NCI-H187 treated with DMSO at 0.1 percent for 48 hours (cell line): Measurements from ENCODE around the gene ATXN7L3.

ENCODE experiments used
- DNase-seq: peaks from one replicate; lab custom pipeline; 2025; lab: John Stamatoyannopoulos, UW

The ATXN7L3 gene

DNA sequence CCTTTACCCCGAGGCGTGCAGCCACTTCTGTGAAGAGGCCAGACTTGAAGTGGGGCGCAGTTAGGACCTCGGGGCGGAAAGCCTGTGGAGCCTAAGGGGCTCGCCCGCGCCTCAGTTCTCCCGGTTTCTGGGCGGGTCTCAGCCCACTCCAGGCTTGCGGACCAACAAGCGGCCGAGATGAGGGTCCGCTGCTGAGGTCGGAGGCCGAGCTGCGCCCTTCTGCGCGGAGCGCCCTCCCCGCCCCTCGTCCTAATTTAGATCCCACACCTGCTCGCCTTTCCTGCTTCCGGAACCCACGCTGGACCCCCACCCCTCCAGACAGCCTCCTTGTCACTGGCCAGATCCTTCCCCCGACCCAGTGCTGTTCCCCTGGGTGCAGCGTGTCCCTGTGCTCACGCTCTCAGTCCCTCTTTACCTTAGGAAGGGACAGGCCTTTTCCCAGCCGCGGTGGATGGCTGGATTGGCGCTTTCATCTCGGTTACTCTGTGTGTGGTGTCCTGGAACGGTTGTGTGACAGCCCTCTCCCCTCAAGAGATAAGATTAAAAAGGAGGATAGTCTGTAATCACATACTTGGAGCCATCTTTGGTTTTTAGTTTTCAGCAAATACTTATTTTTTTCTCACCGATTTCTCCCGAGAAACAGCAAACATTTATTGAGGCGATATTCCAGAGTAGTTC is 933 bp upstream of the ATXN7L3 start:
- no peak for DNase-seq

DNA sequence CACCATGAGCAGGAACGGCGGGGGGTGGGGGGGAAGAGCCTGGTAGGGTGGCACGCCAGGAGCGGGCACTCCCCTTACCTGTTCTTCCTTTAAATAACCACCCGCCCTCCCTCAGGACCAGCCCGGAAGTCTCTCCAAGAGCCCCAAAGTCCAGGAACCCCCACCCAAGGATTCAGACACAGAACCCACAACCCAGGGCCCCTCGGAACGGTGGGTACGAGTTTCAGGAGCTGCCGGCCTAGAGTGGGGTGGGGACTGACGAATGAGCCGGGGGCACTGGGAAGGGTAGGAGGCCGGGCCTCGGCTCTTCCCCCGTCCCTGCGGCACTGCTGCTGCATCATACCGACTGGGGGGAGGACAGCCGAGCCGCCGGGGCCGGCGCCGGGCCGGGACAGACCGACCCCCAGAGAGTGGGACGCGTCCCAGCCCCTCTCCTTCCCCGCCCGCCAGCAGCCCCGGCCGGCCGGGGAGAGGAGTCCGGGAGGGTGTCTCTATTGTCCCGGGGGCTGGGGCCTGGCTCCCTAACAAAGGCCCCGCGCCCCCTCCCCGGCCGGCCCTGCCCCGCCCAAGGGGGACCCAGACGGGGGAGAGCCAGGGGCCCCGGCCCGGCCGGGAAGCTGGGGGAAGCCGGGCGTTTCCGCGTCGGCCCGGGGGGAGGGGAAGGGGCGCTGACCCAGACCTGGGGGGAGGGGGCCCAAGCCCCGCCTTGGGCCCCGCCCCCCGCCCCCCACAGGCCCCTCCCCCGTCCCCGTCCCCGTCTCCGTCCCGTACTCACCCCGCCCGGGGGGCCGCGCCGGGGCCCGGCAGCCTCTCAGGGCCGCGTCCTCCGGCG is 747 bp downstream of the ATXN7L3 start:
- no peak for DNase-seq

- no peak for DNase-seq
These were observed 1.5 kb downstream of the ATXN7L3 start for GRCh38 chr17:44197980-44198720.

DNA sequence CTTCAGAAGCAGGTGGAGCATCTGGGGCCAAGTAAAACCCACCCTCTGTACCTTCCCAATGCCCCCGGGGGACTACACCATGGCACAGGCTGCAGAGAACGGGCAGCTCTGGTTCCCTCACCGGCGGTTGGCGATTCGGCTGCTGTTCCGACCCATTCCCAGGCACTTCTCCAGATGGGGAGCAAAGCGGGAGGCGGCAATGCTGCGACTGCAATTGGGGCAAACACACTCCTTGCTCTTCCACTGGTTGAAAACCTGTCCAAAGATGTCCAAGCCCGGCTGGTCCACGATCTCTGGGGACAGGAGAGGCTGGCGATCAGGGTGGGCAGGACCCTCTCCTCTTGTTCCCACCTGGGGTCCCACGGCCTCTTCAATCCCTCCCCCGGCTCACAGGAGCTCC is 2.6 kb downstream of the ATXN7L3 start:
- no peak for DNase-seq

GRCh38 chr17:44193326-44194084 is 6.2 kb downstream of the ATXN7L3 start:
- no peak for DNase-seq

GRCh38 chr17:44192750-44193149 is 6.9 kb downstream of the ATXN7L3 start:
- no peak for DNase-seq

DNA sequence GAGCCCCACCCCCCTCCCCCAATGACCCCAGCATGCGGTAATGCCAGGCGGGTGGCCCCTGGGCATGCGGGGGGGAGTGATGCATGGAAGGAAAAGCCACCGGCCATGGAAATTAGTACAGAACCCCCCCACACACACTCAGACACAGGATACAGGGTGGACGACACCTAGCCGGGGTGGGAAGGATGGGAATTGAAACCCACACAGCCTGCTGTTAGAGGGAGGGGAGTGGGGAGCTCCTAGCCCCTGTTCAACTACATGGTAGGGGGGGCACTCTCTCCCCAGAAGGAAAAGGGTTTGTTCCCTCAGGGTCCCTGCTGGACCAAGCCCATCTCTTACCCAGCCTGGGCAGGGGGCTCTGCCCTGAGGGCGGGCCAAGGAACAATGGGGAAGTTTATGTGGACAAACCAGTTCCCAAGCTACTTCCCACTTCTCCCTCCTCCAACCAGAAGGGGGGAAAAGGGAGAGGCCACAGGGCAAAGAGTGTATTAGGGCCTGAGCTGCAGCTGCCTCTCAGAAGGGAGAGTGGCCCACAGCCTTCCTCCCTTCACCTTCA is 7.7 kb downstream of the ATXN7L3 start:
- no peak for DNase-seq

- no peak for DNase-seq
These were observed 8.3 kb downstream of the ATXN7L3 start for GRCh38 chr17:44191369-44191768.

GRCh38 chr17:44190481-44190880 is 9.2 kb downstream of the ATXN7L3 start:
- no peak for DNase-seq

- DNase-seq, result no peak
These were observed 10.9 kb downstream of the ATXN7L3 start for GRCh38 chr17:44188576-44189403.

DNA sequence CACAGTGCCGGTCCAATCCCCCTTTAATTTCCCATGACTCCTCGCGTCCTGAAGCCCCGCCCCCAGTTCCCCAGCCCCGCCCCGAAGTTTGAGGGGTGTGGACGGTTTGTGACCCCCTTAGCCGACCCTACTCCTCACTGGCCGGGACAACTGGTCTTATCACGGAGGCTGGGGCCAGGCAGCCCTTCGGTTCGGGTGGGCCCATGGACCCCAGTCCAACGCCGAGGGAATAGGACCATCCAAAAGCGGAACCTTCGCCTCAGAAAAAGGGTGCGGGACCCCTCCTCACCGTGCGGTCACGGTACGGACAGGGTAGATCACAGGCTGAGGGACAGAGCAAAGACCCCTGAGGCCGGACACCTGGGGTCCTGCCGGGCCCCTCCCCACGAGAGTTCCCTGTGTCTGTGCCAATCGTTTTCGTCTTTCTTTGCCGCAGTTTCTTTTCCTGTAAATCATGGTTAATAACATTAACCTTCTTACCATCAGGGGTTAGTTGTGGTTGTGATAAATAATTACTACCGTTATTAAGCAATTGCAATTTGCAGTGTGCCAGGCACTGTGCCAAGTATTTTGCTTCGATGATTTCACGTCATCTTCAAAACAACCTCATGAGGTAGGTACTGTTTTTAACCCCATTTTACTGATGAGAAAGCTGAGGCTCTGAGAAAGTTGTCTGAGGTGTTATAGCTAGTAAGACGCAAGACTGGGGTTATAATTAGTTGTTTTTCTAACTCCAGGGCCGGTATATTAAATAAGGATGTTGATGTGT is 12.4 kb downstream of the ATXN7L3 start:
- DNase-seq, result no peak

DNA sequence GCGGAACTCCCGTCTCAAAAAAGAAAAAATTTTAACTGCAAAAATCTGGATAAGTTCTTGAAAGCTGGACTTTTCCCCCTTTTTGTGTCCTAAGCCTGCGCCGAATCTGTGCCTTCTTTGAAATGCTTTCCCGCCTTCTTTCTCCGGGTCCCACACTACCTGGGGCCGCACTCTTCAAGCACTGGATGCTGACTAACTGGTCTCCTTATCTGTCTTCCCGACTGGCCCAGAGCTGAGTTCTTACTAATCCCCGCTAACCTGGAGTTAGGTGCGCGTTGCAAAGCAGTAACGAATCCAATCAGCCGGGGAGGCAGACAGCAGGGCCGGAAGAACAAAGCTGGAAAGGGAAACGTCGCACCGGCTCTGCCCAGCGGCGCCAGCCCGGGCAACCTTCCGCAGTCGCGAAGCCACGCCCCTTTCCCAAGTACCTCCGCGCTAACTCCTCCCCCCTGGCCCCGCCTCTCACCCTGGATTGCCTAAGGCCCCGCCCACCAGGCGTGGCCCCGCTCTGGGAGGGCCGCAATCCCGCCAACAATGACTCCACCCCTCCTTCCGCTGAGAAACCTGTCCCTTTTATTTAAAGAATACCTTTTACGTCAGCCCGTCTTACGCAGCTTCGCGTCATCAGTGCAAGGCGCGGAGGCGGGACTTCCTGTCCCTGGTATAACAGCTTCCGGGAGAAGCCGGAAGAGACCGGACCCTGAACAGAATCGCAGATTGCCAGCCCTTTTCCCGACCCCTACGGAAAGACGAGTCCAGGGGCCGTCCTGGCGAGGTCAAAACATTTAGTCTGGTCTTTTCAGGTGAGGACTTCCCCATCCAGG is 13.2 kb downstream of the ATXN7L3 start, which contains the start of gene TMUB2:
TSS of gene TMUB2 (plus strand) at position 666 of the 824 bp plus-strand sequence. CDS start 737 bp downstream, outside the sequence.
- DNase-seq, result peak; percentile 98

DNA sequence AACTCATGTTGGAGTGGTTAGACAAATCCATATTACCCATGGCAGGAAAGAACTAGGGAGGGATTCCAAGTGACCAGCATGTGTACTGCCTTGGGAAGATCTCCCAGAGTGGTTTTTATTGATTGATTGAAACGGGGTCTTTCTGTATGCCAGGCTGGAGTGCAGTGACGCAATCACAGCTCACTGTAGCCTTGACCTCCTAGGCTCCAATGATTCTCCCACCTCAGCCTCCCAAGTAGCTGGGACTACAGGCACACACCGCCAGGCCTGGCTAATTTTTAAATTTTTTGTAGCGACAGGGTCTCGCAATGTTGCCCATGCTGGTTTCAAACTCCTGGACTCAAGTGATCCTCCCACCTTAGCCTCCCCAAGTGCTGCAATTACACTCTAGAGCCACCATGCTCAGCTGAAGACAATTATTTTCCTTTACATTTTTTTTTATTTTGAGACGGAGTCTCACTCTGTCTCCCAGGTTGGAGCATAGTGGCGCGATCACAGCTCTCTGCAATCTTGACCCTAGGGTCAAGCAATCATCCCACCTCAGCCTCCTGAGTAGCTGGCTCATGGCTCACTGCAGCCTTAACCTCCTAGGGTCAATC is 15.4 kb downstream of the ATXN7L3 start:
- no peak for DNase-seq

GRCh38 chr17:44183024-44183423 is 16.7 kb downstream of the ATXN7L3 start:
- no peak for DNase-seq

GRCh38 chr17:44178133-44178532 is 21.6 kb downstream of the ATXN7L3 start:
- DNase-seq, result no peak

GRCh38 chr17:44177640-44178039 is 22.0 kb downstream of the ATXN7L3 start:
- no peak for DNase-seq

DNA sequence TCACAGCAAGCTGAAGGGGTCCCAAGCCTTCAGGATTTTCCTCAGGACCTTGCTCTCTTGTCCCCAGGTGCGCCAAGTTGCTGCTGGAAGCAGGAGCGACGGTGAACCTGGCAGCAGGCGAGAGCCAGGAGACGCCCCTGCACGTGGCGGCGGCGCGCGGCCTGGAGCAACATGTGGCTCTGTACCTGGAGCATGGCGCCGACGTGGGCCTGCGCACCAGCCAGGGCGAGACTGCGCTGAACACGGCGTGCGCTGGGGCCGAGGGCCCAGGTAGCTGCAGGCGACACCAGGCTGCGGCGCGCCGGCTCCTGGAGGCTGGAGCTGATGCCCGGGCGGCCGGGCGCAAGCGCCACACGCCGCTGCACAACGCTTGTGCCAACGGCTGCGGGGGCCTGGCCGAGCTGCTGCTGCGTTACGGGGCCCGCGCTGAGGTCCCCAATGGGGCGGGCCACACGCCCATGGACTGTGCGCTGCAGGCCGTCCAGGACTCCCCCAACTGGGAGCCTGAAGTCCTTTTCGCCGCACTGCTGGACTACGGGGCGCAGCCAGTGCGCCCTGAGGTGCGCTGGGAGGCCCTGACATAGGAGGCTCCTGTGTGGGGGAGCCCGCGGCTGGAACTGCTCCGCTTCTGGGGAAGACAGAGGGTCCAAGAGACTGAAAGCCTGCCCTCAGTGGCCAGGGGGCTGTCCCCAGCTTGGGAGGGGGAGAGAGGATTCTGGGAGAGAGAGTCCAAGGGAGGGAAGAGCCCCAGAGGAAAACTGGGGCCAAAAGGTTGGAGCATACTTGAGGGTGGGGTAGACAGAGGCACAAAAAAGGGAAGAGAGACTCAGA is 22.8 kb downstream of the ATXN7L3 start:
- no peak for DNase-seq

DNA sequence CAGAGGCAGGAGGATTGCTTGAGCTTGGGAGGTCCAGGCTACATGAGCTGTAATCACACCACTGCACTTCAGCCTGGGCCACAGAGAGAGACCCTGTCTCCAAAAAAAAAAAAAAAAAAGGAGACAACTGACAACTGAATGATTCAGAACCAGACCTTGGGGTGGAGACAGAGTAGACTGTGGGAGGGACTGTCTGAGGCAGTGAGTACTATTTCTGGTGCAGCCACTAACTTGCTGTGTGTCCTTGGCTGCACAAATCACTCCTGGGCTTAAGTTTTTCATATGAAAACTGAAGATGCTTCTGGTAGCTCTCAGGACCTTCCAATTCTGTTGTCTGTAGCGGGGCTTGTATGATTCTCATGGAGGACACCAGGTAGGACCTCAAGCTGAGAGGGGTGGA is 23.4 kb downstream of the ATXN7L3 start:
- DNase-seq, result no peak
